ENCODE measurements around the gene MAN1B1.
"Not testable (repeated sequence)": the region's sequence is repeated elsewhere in the genome, so short reads cannot be mapped to it uniquely, and the experiment has no call there.

The MAN1B1 gene

GRCh38 chr9:137129456-137130175 lies 42.8 kb downstream of the MAN1B1 start:
- peak; percentile 88 for DNase-seq

GRCh38 chr9:137130176-137130755 lies 43.5 kb downstream of the MAN1B1 start:
- no peak for DNase-seq

- DNase-seq, result no peak
These were observed 47.4 kb downstream of the MAN1B1 start for GRCh38 chr9:137134191-137134590.

DNA sequence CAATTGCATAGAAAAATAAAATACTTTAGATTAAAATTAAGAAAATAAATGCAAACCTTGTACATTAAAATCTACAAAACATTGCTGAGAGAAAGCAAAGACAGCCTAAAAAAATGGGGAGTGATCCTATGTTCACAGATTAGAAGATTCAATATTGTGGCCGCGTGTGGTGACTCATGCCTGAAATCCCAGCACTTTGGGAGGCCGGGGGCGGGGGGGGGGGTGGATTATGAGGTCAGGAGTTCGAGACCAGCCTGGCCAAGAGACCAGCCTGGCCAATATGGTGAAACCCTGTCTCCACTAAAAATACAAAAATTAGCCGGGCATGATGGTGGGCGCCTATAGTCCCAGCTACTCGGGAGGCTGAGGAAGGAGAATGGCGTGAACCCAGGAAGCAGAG lies 48.4 kb downstream of the MAN1B1 start:
- not testable (repeated sequence) for DNase-seq

GRCh38 chr9:137136261-137136880 lies 49.6 kb downstream of the MAN1B1 start:
- no peak for DNase-seq

DNA sequence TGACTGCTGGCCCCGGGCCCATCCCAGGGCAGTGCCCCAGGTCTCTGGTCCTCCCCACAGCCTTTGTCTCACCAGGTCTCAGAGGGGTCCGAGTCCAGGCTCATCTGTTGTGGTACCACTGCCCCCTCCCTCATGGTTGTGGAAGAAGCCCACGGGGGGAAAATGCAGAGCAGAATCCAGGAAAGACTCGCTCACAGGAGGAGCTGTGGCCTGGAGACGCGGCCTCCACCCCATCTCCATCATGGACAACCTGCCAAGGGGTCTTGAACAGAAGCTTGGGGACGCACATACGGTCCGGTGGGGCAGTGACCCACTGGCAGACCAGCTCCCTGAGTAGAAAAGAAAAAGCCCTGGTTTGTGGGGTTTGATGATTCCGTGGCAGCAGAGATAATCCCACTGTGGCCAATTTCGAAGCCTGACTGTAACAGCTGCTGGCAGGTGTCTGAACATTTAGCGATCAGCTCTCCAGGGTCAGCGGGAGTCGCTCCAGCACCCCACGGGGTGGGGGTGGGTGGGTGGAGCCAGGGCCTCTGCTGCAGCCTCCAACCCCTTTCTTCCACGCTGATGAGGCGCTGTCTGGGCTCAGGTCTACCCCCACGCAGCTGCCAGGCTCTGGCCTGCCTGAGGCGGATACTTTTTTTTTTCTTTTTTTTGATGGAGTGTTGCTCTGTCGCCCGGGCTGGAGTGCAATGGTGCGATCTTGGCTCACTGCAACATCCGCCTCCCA lies 50.3 kb downstream of the MAN1B1 start:
- no peak for DNase-seq

- DNase-seq, result no peak
These were observed 51.4 kb downstream of the MAN1B1 start for GRCh38 chr9:137138058-137138721.

GRCh38 chr9:137138722-137139467 lies 52.1 kb downstream of the MAN1B1 start, which contains the start of gene GRIN1:
GRIN1 (plus strand) TSS chr9:137139154; CDS start chr9:137139487, 333 bp downstream.
- no peak for DNase-seq

DNA sequence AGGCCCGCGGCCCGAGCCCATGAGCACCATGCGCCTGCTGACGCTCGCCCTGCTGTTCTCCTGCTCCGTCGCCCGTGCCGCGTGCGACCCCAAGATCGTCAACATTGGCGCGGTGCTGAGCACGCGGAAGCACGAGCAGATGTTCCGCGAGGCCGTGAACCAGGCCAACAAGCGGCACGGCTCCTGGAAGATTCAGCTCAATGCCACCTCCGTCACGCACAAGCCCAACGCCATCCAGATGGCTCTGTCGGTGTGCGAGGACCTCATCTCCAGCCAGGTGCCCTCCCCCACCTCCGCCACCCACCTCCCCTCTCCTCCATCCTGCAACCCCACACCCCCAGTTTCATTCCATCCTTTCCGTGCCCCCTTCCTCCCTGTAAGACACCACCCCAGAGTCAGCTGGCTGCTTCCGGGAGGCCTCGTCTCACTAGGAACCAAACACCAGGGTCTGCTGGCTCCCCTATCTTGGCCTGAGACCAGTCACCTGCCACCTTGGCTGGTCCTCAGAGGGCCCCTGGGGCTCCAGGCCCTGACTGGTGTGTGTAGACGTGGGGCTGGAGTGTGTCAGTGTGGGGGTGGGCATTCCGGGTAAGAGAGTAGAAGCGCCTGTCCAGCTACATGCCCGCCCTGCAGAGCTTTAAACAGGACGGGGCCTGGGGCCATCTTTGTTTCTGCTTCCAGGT lies 52.8 kb downstream of the MAN1B1 start:
- DNase-seq, result no peak

DNA sequence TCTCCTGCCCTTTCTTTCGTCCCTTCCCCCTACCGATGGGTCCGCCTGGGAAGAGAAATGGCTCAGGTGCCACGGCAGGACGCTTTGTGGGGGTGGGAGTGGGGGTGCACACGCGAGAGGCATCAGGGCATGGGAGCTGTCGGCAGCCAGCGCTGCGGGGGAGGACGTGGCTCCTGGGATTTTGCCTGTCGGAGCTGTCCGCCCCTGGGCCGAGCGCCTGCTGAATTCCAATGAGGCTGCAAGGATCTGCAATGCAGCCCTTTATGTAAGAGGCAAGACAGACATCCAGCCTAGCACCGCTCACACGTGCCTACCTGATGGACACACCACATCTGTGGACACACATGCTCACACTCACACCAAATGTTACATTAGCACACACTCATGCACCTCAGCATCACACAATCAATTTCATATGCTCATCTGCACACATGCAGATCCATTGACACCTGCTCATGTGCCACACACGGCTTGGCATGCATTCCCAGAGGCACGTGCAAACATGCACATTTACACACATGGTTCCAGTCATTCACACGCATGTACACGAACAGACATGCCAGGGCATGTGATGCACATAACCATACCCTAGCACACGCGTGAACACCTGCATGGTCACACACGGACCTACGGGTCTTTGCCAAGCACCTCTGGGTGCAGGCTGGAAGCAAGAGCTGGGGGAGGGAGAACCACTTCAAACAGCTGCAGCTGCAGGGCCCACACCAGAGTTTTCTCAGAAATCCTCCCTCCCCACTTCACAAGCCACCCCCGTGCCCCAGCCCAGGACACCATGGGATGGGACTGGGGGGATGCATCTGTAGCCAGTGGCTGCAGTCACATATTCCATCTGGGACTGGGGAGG lies 53.6 kb downstream of the MAN1B1 start:
- DNase-seq, result no peak

- DNase-seq, result no peak
These were observed 54.4 kb downstream of the MAN1B1 start for GRCh38 chr9:137141050-137141810.

GRCh38 chr9:137141976-137142936 lies 55.5 kb downstream of the MAN1B1 start:
- no peak for DNase-seq

DNA sequence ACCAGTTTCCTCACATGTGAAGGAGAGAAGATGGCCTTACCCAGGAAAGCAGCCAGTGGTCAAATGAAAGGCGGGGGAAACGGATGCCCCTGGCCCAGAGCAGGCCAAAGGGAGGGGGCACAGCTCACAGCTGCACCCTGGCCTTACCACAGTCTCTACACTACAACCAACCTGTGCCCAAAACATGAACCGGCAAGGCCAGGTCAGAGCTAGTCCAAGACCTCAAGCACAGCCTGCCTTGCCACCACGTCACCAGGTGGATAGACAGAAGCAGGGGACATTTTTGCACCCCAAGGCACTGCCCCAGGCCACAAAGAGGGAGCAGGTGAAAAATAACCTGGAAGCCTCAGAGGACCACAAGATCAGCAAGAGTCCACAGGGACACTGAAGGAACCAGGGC lies 56.7 kb downstream of the MAN1B1 start:
- DNase-seq, result no peak

- no peak for DNase-seq
These were observed 59.1 kb downstream of the MAN1B1 start for GRCh38 chr9:137145731-137146526.

DNA sequence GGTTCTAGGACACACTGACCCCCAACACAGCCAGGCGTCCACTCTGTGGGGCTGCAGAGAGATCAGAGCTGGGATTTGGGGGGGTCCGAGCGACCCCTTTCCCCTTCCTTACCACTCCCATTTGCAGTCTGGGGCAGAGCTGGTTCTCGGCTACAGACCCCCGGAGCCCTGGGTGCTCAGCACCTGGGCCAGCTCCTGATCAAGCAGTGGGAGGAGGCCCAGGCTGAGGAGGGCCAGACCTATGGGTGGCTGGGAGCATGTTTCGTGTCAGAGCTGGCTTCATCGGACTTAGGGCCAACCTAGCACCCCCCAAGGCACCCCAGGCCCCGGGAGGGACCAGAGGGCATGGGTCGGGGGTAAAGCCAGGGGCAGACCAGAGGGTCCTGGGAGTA lies 59.7 kb downstream of the MAN1B1 start:
- no peak for DNase-seq

DNA sequence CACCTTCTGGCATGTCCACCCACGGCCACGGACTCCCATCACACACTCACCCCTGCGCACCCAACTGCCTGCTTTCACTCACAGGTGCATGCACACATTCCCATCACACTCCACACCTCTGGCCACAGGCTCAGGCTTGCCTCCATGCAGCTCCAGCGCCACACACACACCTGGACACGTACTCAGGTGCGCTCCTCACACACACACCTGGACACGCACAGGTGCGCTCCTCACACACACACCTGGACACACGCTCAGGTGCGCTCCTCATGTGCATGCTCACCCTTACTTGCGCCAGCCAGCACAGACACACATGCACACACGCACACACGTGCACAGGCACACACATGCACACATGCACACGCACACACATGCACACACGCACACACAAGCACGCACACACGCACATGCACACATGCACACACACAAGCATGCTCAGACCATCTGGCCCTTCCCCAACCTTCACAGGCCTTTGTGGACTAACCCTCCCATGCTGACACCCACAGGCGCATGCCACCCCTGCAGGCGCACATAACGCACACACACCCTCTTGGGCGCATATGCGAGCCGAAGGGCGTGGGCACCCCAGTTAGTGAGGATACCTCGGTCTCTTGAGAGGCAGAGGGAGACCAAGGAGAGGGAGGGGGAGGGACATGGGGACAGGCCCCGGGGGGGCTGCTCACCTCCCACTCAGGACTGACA lies 60.5 kb downstream of the MAN1B1 start:
- no peak for DNase-seq

- DNase-seq, result no peak
These were observed 61.0 kb downstream of the MAN1B1 start for GRCh38 chr9:137147793-137148160.
